ENCODE results near the gene DUSP23. TPM values are rescaled to one million over a fixed set of nuclear protein-coding genes. Genes with fewer than 3 reads are reported as not detected.

The DUSP23 gene
- total RNA-seq, 2 experiments from 2014 or later: 1.2 to 2.0 TPM

- no peak for DNase-seq (ENCODE audit: low spot score)
- no peaks in the 10 kb centered on the region for H3K9me2 ChIP-seq (ENCODE audit: insufficient read depth, low read length)
- intact Hi-C loops (cut with micrococcal nuclease; ENCODE audit: unreplicated experiment): no loop called here
- H3K27ac ChIP-seq (ENCODE audit: low read depth, low read length, poor library complexity, severe bottlenecking): no peak overlapping the region
- H3K4me3 ChIP-seq (ENCODE audit: low read depth, low read length, poor library complexity, severe bottlenecking): no peak overlapping the region
- no peaks in the 10 kb centered on the region for H3K4me1 ChIP-seq (ENCODE audit: insufficient read depth, low read length, poor library complexity, severe bottlenecking)
- no TSS peak for BruUV-seq (replicated peaks)
- H2AFZ ChIP-seq (ENCODE audit: low read length): no peak overlapping the region
- TF ChIP-seq EZH2phosphoT487 (IDR thresholded peaks at IDR 0.05; ENCODE audit: borderline replicate concordance, low read depth, low read length) (no peak), CTCF (conservative IDR thresholded peaks at IDR 0.05; ENCODE audit: low read length) (no peak)
- POLR2A ChIA-PET: no interaction called here
- no peak overlapping the region for H3K4me2 ChIP-seq (ENCODE audit: low read length)
- no peaks in the 10 kb centered on the region for H4K20me1 ChIP-seq (ENCODE audit: insufficient read depth, low read length)
- H3K9me3 ChIP-seq (ENCODE audit: low read length): no peaks in the 10 kb centered on the region
- H3K36me3 ChIP-seq (ENCODE audit: insufficient read depth, low read length): no peaks in the 10 kb centered on the region
- no peaks in the 10 kb centered on the region for H3K79me2 ChIP-seq (ENCODE audit: insufficient read depth, low read depth, low read length)
- CTCF ChIA-PET (ENCODE audit: unreplicated experiment): no interaction called here
These were observed 9.5 kb upstream of the DUSP23 start for GRCh38 chr1:159771127-159771895.

DNA sequence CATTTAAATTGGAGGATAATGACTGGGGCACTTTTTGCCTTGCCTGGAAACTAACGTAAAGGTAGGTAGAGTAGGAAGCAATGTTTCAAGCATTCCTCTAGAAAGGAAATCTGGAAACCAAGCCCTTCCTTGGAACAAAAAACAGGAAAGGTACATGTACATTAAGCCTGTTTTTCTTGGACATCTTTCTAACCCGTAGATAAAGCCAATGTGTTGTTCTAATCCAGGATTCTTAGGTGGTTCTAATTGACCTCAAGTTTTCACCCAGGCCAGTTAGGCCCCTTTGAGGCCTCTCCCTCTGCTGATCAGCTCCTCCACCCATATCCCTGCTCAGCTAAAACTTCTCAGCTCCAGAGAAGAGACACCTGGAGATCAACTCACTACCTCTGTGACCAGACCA lies 6.3 kb upstream of the DUSP23 start:
- Histone ChIP-seq H3K4me3 (ENCODE audit: low read depth, low read length, poor library complexity, severe bottlenecking) (no peak overlapping the region), H3K9me2 (ENCODE audit: insufficient read depth, low read length) (no peaks in the 10 kb centered on the region), H3K9me3 (ENCODE audit: low read length) (no peaks in the 10 kb centered on the region), H3K4me2 (ENCODE audit: low read length) (no peak overlapping the region), H4K20me1 (ENCODE audit: insufficient read depth, low read length) (no peaks in the 10 kb centered on the region), H3K27ac (ENCODE audit: low read depth, low read length, poor library complexity, severe bottlenecking) (no peak overlapping the region), H3K79me2 (ENCODE audit: insufficient read depth, low read depth, low read length) (no peaks in the 10 kb centered on the region), H3K4me1 (ENCODE audit: insufficient read depth, low read length, poor library complexity, severe bottlenecking) (no peaks in the 10 kb centered on the region), H2AFZ (ENCODE audit: low read length) (no peak overlapping the region), H3K36me3 (ENCODE audit: insufficient read depth, low read length) (no peaks in the 10 kb centered on the region)
- CTCF ChIA-PET (ENCODE audit: unreplicated experiment): no interaction called here
- TF ChIP-seq EZH2phosphoT487 (IDR thresholded peaks at IDR 0.05; ENCODE audit: borderline replicate concordance, low read depth, low read length) (no peak), CTCF (conservative IDR thresholded peaks at IDR 0.05; ENCODE audit: low read length) (no peak)
- DNase-seq (ENCODE audit: low spot score): no peak
- POLR2A ChIA-PET: no interaction called here
- intact Hi-C loops (cut with micrococcal nuclease; ENCODE audit: unreplicated experiment): no loop called here
- BruUV-seq (replicated peaks): no TSS peak

DNA sequence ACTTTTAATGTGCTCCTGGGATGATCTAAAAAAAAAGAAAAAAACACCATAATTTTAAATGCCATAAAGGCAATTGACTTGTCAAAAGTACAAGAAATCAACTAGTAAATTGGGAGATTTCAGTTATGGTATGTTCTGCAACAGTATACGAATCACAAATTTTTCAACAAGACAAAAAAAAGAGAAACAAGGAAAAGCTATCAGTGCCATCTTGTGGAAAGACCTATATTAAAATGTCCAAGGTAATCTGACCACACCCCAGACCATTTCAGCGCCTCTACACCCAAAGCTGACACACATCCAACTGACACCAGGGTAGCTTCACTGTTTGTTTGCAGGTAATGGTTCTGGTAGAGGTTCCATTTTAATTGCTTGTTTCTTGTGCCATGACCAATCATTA lies 5.0 kb upstream of the DUSP23 start:
- Histone ChIP-seq H2AFZ (ENCODE audit: low read length) (no peak overlapping the region), H3K9me3 (ENCODE audit: low read length) (no peaks in the 10 kb centered on the region), H3K9me2 (ENCODE audit: insufficient read depth, low read length) (no peaks in the 10 kb centered on the region), H3K27ac (ENCODE audit: low read depth, low read length, poor library complexity, severe bottlenecking) (no peak overlapping the region), H3K36me3 (ENCODE audit: insufficient read depth, low read length) (no peaks in the 10 kb centered on the region), H4K20me1 (ENCODE audit: insufficient read depth, low read length) (no peaks in the 10 kb centered on the region), H3K4me3 (ENCODE audit: low read depth, low read length, poor library complexity, severe bottlenecking) (no peak overlapping the region), H3K4me1 (ENCODE audit: insufficient read depth, low read length, poor library complexity, severe bottlenecking) (no peaks in the 10 kb centered on the region), H3K79me2 (ENCODE audit: insufficient read depth, low read depth, low read length) (no peaks in the 10 kb centered on the region), H3K4me2 (ENCODE audit: low read length) (no peak overlapping the region)
- no peak for TF ChIP-seq EZH2phosphoT487 (IDR thresholded peaks at IDR 0.05; ENCODE audit: borderline replicate concordance, low read depth, low read length)
- TF ChIP-seq CTCF (conservative IDR thresholded peaks at IDR 0.05; ENCODE audit: low read length): 0 out of 2 replicates have a peak, but pooled peaks have one; percentile 17
- ChIA-PET POLR2A (no interaction called here), CTCF (ENCODE audit: unreplicated experiment) (no interaction called here)
- no TSS peak for BruUV-seq (replicated peaks)
- intact Hi-C loops (cut with micrococcal nuclease; ENCODE audit: unreplicated experiment): no loop called here
- DNase-seq (ENCODE audit: low spot score): no peak
